ENCODE measurements around the gene ARID1B. TPM values are rescaled to one million over a fixed set of nuclear protein-coding genes. Genes with fewer than 3 reads are reported as not detected.

ARID1B gene
- total and polyA plus RNA-seq, 12 donors: 11.2 to 63.2 (median 52.2) TPM

DNA sequence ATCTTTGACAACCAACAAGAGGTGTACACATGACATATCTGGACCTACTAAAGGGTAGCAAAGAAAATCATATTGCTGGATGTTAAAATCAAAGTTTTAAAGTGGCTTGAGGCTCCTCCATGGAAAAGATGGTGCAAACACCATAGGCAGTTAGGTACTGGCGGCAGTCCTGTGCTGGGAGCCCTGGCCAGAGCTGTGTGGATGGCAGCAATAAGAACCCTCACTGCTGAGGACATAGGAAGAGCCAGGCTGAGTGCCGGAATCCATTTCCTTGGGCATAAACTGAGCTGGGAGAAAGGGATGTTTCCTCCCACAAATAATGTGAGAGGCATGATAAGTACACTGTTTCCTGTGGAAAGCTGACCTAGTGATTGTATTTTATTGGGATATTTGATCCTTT, 89.9 kb downstream of the ARID1B start:
- Histone ChIP-seq H3K4me1 (peaks cover 6 to 83% (median 61%) of the 10 kb centered on the region in 9 donors), H3K27ac (peak overlapping the region in 1 of 10 donors; percentile 4), H3K9me3 (peaks cover 0 to 8% (median 0%) of the 10 kb centered on the region in 11 donors), H3K4me3 (no peak overlapping the region), H3K36me3 (no peaks in the 10 kb centered on the region), H3K27me3 (no peaks in the 10 kb centered on the region)
- intact Hi-C loops (cut with DNase I): no loop called here
- TF ChIP-seq, protein P1, sequence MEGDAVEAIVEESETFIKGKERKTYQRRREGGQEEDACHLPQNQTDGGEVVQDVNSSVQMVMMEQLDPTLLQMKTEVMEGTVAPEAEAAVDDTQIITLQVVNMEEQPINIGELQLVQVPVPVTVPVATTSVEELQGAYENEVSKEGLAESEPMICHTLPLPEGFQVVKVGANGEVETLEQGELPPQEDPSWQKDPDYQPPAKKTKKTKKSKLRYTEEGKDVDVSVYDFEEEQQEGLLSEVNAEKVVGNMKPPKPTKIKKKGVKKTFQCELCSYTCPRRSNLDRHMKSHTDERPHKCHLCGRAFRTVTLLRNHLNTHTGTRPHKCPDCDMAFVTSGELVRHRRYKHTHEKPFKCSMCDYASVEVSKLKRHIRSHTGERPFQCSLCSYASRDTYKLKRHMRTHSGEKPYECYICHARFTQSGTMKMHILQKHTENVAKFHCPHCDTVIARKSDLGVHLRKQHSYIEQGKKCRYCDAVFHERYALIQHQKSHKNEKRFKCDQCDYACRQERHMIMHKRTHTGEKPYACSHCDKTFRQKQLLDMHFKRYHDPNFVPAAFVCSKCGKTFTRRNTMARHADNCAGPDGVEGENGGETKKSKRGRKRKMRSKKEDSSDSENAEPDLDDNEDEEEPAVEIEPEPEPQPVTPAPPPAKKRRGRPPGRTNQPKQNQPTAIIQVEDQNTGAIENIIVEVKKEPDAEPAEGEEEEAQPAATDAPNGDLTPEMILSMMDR (IDR thresholded peaks at IDR 0.05): no peak
- ATAC-seq: peak in 5 of 8 donors; percentile 21 to 59 (median 48)
- DNase-seq: no peak
- 63 to 72% methylated on average over 2 of the region's 2 CpGs for WGBS, 2 donors

DNA sequence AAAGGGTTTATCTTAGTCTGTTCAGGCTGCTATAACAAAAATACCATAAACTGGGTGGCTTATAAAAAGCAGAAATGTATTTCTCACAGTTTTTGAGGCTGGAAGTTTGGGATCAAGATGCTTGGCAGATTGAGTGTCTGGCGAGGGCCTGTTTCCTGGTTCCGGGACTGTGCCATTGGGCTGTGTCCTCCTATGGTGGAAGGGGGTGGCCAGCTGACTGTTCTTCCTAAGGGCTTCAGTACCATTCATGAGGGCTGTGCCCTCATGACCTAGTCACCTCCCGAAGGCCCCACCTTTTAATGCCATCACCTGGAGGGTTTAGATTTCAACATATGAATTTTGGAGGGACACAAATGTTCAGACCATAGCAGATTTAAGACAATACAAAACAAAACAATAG, 91.2 kb downstream of the ARID1B start:
- DNase-seq (no peak), ATAC-seq (no peak)
- peaks cover 0 to 8% (median 0%) of the 10 kb centered on the region in 11 donors for H3K9me3 ChIP-seq
- H3K27ac ChIP-seq: no peak overlapping the region
- intact Hi-C loops (cut with DNase I): no loop called here
- H3K4me1 ChIP-seq: peaks cover 6 to 73% (median 57%) of the 10 kb centered on the region in 9 donors
- H3K27me3 ChIP-seq: no peaks in the 10 kb centered on the region
- TF ChIP-seq, protein P1 (IDR thresholded peaks at IDR 0.05): no peak
- H3K4me3 ChIP-seq: no peak overlapping the region
- 83 to 94% methylated on average over 3 of the region's 3 CpGs for WGBS, 2 donors
- H3K36me3 ChIP-seq: no peaks in the 10 kb centered on the region

DNA sequence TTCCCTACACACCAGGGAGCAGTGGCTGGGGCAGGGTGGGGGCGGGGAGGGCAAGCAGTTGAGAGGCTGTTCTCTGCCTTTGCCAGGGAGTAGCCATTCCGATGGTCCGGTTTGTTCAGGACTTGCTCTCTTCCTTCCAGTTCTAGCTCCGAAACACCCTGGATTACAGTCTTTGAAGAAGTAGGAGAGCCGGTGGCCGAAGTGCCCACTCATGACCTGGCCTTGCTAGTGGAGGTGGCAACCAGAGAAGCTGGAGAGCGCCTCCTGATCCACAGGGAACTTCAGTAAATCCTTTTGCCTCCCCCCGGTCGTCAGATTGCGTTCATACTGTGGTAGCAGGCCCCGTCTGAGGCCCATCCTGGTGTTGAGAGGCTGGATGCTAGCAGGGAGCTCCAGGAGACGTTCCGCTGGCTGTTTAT, 92.8 kb downstream of the ARID1B start:
- Histone ChIP-seq H3K4me1 (peaks cover 6 to 83% (median 59%) of the 10 kb centered on the region in 9 donors), H3K4me3 (no peak overlapping the region), H3K36me3 (no peaks in the 10 kb centered on the region), H3K27ac (no peak overlapping the region), H3K9me3 (peaks cover 0 to 3% (median 0%) of the 10 kb centered on the region in 11 donors), H3K27me3 (no peaks in the 10 kb centered on the region)
- DNase-seq (no peak), ATAC-seq (no peak)
- TF ChIP-seq, protein P1 (IDR thresholded peaks at IDR 0.05): no peak
- intact Hi-C loops (cut with DNase I): loop anchor here in 3 of 10 donors (10.0 kb wide), 3 partner anchors 75 to 155 kb away; no protein-coding TSS in a partner anchor
- WGBS, 2 donors: 59 to 71% methylated on average over 13 of the region's 13 CpGs

DNA sequence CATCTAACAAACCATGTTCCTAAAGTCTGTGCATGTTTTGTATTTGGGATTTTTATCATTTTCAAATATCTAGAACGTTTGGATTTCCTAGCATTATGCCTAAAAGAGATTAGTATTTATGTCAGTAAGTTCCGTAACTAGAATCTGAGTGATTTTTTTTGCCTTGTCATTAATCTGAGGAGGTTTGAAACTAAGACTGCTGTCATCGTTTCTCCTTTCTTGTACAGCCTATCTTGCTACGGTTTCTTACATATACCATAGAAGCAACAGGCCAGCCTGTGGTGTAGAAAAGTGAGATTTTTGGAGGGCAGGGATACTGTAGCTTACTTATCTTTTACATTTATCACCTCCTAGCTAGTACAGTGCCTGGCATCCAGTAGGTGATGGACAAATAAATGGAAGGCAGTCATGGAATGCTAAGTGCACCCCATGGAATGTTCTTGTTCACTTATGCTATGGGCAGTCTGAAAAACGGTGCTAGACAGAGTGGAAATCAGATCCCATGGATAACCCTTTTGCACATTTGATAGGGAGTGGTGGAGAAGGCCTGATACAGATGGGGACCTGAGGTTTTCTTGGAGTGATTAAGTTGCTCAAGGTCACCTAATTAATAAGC, 93.9 kb downstream of the ARID1B start:
- H3K27me3 ChIP-seq: no peaks in the 10 kb centered on the region
- DNase-seq (no peak), ATAC-seq (no peak)
- H3K4me1 ChIP-seq: peaks cover 6 to 80% (median 52%) of the 10 kb centered on the region in 9 donors
- 63 to 66% methylated on average over 5 of the region's 5 CpGs for WGBS, 2 donors
- H3K9me3 ChIP-seq: no peaks in the 10 kb centered on the region
- no peak overlapping the region for H3K4me3 ChIP-seq
- intact Hi-C loops (cut with DNase I): loop anchor here in 3 of 10 donors (10.0 kb wide), 3 partner anchors 74 to 154 kb away; no protein-coding TSS in a partner anchor
- no peaks in the 10 kb centered on the region for H3K36me3 ChIP-seq
- peak overlapping the region in 1 of 10 donors; percentile 19 for H3K27ac ChIP-seq
- TF ChIP-seq, protein P1 (IDR thresholded peaks at IDR 0.05): no peak

All from heart right ventricle (tissue), 16 donors.